Measurements from ENCODE around the gene TAF11L13. TPM values are rescaled to one million over a fixed set of nuclear protein-coding genes. Genes with fewer than 3 reads are reported as not detected.
"Not testable (repeated sequence)": the region's sequence is repeated elsewhere in the genome, so short reads cannot be mapped to it uniquely, and the experiment has no call there.

Gene TAF11L13
- total RNA-seq (2021), result not detected in 3 replicates
- not detected for Bru-seq, nascent RNA
- long read RNA-seq, experiment 1, result 0 reads
- long read RNA-seq, experiment 2, result 0 reads
- long read RNA-seq, experiment 3, result 0 reads

- H3K27ac Mint-ChIP-seq; ATAC-seq; H3K4me3 Mint-ChIP-seq; H3K4me1 Mint-ChIP-seq; CTCF ChIA-PET; POLR2A ChIA-PET; H3K27me3 Mint-ChIP-seq (ENCODE audit: low read depth); DNase-seq (ENCODE audit: low spot score); H3K9me3 Mint-ChIP-seq; H3K36me3 Mint-ChIP-seq: not testable (repeated sequence)
These were observed at the start of gene TAF11L13 for GRCh38 chr5:17631788-17632187. TAF11L13 (plus strand) TSS chr5:17632088.

GRCh38 chr5:17585658-17586057 lies 46.2 kb upstream of the TAF11L13 start, which contains the start of gene TAF11L7:
TAF11L7 (minus strand) TSS chr5:17585758.
- H3K4me3 Mint-ChIP-seq; H3K36me3 Mint-ChIP-seq; CTCF ChIA-PET; H3K27ac Mint-ChIP-seq; H3K27me3 Mint-ChIP-seq (ENCODE audit: low read depth); DNase-seq (ENCODE audit: low spot score); H3K9me3 Mint-ChIP-seq; ATAC-seq; POLR2A ChIA-PET; H3K4me1 Mint-ChIP-seq: not testable (repeated sequence)

- H3K27me3 Mint-ChIP-seq (ENCODE audit: low read depth); CTCF ChIA-PET; H3K9me3 Mint-ChIP-seq; DNase-seq (ENCODE audit: low spot score); H3K4me1 Mint-ChIP-seq; ATAC-seq; H3K4me3 Mint-ChIP-seq; H3K36me3 Mint-ChIP-seq; POLR2A ChIA-PET; H3K27ac Mint-ChIP-seq: not testable (repeated sequence)
These were observed 41.0 kb upstream of the TAF11L13 start, which contains the start of gene TAF11L8 for GRCh38 chr5:17590860-17591259. TAF11L8 (minus strand) TSS chr5:17590960.

GRCh38 chr5:17594255-17594654 lies 37.6 kb upstream of the TAF11L13 start, which contains the start of gene TAF11L9:
TAF11L9 (minus strand) TSS chr5:17594394.
- H3K4me1 Mint-ChIP-seq; DNase-seq (ENCODE audit: low spot score); H3K4me3 Mint-ChIP-seq; POLR2A ChIA-PET; H3K9me3 Mint-ChIP-seq; ATAC-seq; H3K27ac Mint-ChIP-seq; H3K36me3 Mint-ChIP-seq; H3K27me3 Mint-ChIP-seq (ENCODE audit: low read depth); CTCF ChIA-PET: not testable (repeated sequence)

GRCh38 chr5:17597728-17598127 lies 34.2 kb upstream of the TAF11L13 start, which contains the start of gene TAF11L10:
TAF11L10 (minus strand) TSS chr5:17597828.
- H3K4me3 Mint-ChIP-seq; ATAC-seq; H3K36me3 Mint-ChIP-seq; H3K27me3 Mint-ChIP-seq (ENCODE audit: low read depth); CTCF ChIA-PET; H3K9me3 Mint-ChIP-seq; H3K4me1 Mint-ChIP-seq; POLR2A ChIA-PET; H3K27ac Mint-ChIP-seq; DNase-seq (ENCODE audit: low spot score): not testable (repeated sequence)

- H3K9me3 Mint-ChIP-seq; POLR2A ChIA-PET; DNase-seq (ENCODE audit: low spot score); CTCF ChIA-PET; H3K4me1 Mint-ChIP-seq; H3K27me3 Mint-ChIP-seq (ENCODE audit: low read depth); H3K27ac Mint-ChIP-seq; H3K4me3 Mint-ChIP-seq; ATAC-seq; H3K36me3 Mint-ChIP-seq: not testable (repeated sequence)
These were observed 28.0 kb upstream of the TAF11L13 start, which contains the start of gene TAF11L11 for GRCh38 chr5:17603880-17604279. TAF11L11 (plus strand) TSS chr5:17604183.

- no peak overlapping the region for H3K27ac Mint-ChIP-seq
- ATAC-seq, result no peak
- peaks cover 3% of the 10 kb centered on the region; the same call in 1 of the 2 replicates for H3K4me1 Mint-ChIP-seq
- H3K4me3 Mint-ChIP-seq, result no peak overlapping the region
- ChIA-PET CTCF (no interaction called here), POLR2A (no interaction called here)
- H3K36me3 Mint-ChIP-seq, result no peaks in the 10 kb centered on the region
- H3K9me3 Mint-ChIP-seq, result peaks cover 8% of the 10 kb centered on the region; the same call in 1 of the 2 replicates
- no peaks in the 10 kb centered on the region for H3K27me3 Mint-ChIP-seq (ENCODE audit: low read depth)
- DNase-seq (ENCODE audit: low spot score), result no peak
- TF ChIP-seq ZNF232 (CRISPR knock-in tag; IDR thresholded peaks at IDR 0.05) (no peak), E2F5 (CRISPR knock-in tag; IDR thresholded peaks at IDR 0.05) (no peak), FOXJ3 (CRISPR knock-in tag; IDR thresholded peaks at IDR 0.05; ENCODE audit: borderline replicate concordance) (no peak), ZMAT4 (CRISPR knock-in tag; IDR thresholded peaks at IDR 0.05) (no peak), CREB1 (CRISPR knock-in tag; IDR thresholded peaks at IDR 0.05) (no peak), ZNF671 (CRISPR knock-in tag; IDR thresholded peaks at IDR 0.05) (no peak), TEAD1 (CRISPR knock-in tag; IDR thresholded peaks at IDR 0.05) (no peak), E2F1 (CRISPR knock-in tag; IDR thresholded peaks at IDR 0.05) (no peak), ZNF138 (CRISPR knock-in tag; conservative IDR thresholded peaks at IDR 0.05) (no peak), SMAD3 (CRISPR knock-in tag; IDR thresholded peaks at IDR 0.05; ENCODE audit: borderline replicate concordance) (no peak), GABPB1 (CRISPR knock-in tag; IDR thresholded peaks at IDR 0.05) (no peak), RELA (CRISPR knock-in tag; IDR thresholded peaks at IDR 0.05; ENCODE audit: borderline replicate concordance) (no peak), USF2 (CRISPR knock-in tag; IDR thresholded peaks at IDR 0.05) (no peak), ATF3 (CRISPR knock-in tag; conservative IDR thresholded peaks at IDR 0.05) (no peak), ZNF317 (CRISPR knock-in tag; IDR thresholded peaks at IDR 0.05; ENCODE audit: borderline replicate concordance, low read depth) (no peak), GTF2I (CRISPR knock-in tag; conservative IDR thresholded peaks at IDR 0.05) (no peak), CBFB (CRISPR knock-in tag; IDR thresholded peaks at IDR 0.05; ENCODE audit: low read depth) (no peak)
These were observed 26.9 kb upstream of the TAF11L13 start for GRCh38 chr5:17604951-17605350.
